ENCODE data around the gene GLE1. TPM values are rescaled to one million over a fixed set of nuclear protein-coding genes. Genes with fewer than 3 reads are reported as not detected.

GLE1 gene
- total RNA-seq (10 to 100 TPM; 20.8 to 31.2 (median 25.8) TPM), polyA plus RNA-seq (10 to 100 TPM; 14.3 to 15.1 (median 14.7) TPM)
- long read RNA-seq, donor 1, partial matches to known transcripts, result 0 of 3 reads
- long read RNA-seq, donor 1, other reads (novel, unspliced or antisense), result 0 of 3 reads
- long read RNA-seq, donor 2, result 0 reads

- H3K27me3 ChIP-seq (replicated peaks in 1 of 7), result no peaks in the 10 kb centered on the region
- H3K27ac ChIP-seq, result peak within 1 kb of the TSS; percentile 83 to 95 (median 92)
- H3K36me3 ChIP-seq, result peaks cover 0 to 55% (median 22%) of the 10 kb centered on the region in 6 donors
- H3K4me3 ChIP-seq, result peak within 1 kb of the TSS; percentile 72 to 98 (median 89)
- TF ChIP-seq CTCF (IDR thresholded peaks at IDR 0.05 in 8 of 11, conservative IDR thresholded peaks at IDR 0.05 in 3 of 11), result peak in 1 of 11 experiments; percentile 22
- peak in 2 of 3 donors; percentile 26 to 44 for TF ChIP-seq POLR2A (IDR thresholded peaks at IDR 0.05)
- peak; percentile 96 to 97 (median 97) for TF ChIP-seq POLR2AphosphoS5 (IDR thresholded peaks at IDR 0.05)
- no peaks in the 10 kb centered on the region for H3K9me3 ChIP-seq
- 0% methylated on average over 40 to 64 of the region's 64 CpGs for WGBS, 5 donors
- peak; percentile 99 for DNase-seq
- intact Hi-C loops (cut with DNase I; ENCODE audit: low total_unique reads), result loop anchor here (10.0 kb wide), 1 partner anchor 50 kb away; the partner anchor contains the start of gene SPTAN1
- H3K4me1 ChIP-seq, result peaks cover 10 to 55% (median 28%) of the 10 kb centered on the region in 6 donors
These were observed at the start of gene GLE1 for GRCh38 chr9:128504485-128505413. GLE1 (plus strand) TSS chr9:128504719; CDS start chr9:128504806, 87 bp downstream.

DNA sequence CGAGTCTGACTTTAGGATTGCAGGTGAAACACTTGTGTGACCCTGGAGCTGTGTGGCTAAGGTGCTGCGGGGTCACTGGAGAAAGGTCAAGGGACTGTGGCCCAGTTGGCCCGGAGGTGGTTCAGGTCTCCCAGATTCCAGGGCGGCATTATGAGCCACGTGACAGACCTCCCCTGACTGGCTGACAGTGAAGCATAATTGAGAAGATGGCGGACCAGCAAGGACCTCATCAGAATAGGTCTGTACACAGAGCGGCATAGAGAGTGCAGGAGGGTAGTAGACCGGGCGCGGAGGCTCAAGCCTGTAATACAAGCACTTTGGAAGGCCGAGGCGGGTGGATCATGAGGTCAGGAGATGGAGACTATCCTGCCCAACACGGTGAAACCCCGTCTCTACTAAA, 49.5 kb upstream of the GLE1 start:
- H3K27me3 ChIP-seq (replicated peaks in 1 of 7), result no peaks in the 10 kb centered on the region
- H3K36me3 ChIP-seq, result peaks cover 0 to 10% (median 4%) of the 10 kb centered on the region in 6 donors
- H3K4me1 ChIP-seq, result peaks cover 5 to 24% (median 17%) of the 10 kb centered on the region in 6 donors
- intact Hi-C loops (cut with DNase I; ENCODE audit: low total_unique reads), result no loop called here
- TF ChIP-seq POLR2AphosphoS5 (IDR thresholded peaks at IDR 0.05), result no peak
- TF ChIP-seq CTCF (IDR thresholded peaks at IDR 0.05 in 8 of 11, conservative IDR thresholded peaks at IDR 0.05 in 3 of 11), result no peak
- no peak for TF ChIP-seq POLR2A (IDR thresholded peaks at IDR 0.05)
- H3K9me3 ChIP-seq, result no peaks in the 10 kb centered on the region
- H3K27ac ChIP-seq, result no peak overlapping the region
- DNase-seq, result no peak
- no peak overlapping the region for H3K4me3 ChIP-seq
- 85 to 92% (median 89%) methylated on average over 14 of the region's 14 CpGs for WGBS, 5 donors

DNA sequence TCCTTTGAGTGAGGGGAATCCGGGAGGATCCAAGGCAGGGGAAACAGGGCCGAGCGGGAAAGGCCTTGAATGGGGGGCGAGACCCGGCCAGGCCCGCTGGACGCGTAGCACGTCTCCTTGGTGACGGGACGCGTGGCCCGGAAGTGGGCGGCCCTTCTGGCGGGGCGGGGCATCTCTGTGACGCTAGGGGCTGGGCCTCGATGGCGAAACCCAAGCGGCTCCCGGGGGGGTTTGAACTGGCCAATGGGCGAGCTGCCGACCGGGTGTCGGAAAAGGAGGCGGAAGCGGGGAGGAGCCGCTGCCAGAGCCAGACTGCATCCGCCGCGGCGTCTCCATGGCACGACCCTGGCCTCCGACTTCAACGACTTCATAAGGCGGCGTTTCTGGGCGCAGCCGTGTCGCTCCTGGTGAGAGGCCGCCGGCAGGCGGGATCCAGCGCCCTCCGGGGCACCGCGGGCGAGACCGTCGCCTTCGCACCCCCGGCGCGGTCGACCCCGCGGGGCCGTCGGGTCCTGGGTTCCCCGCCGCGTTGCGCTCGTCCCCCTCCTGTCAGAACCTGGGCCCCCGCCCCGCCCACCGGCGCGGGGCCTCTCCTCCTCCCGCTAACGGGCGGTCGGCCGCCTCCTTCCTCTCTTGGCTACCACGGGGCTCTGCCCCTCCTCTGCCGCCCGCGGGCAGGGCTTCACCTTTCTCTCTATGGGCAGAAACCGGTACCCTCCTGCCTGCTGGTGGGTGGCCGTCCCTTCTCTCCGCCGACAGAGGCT, 48.5 kb upstream of the GLE1 start, which contains the start of gene ODF2:
Gene ODF2, plus strand, starts transcription at position 158 of the 764 bp plus-strand sequence. Its CDS starts 86 bp downstream, at position 244.
- Histone ChIP-seq H3K36me3 (peaks cover 0 to 20% (median 15%) of the 10 kb centered on the region in 6 donors), H3K27me3 (replicated peaks in 1 of 7) (no peaks in the 10 kb centered on the region), H3K9me3 (no peaks in the 10 kb centered on the region), H3K27ac (peak within 1 kb of the TSS; percentile 82 to 95 (median 93)), H3K4me1 (peaks cover 5 to 24% (median 17%) of the 10 kb centered on the region in 6 donors), H3K4me3 (peak within 1 kb of the TSS; percentile 74 to 99 (median 92))
- 0 to 1% (median 0%) methylated on average over 25 to 82 of the region's 82 CpGs for WGBS, 5 donors
- TF ChIP-seq POLR2AphosphoS5 (IDR thresholded peaks at IDR 0.05), result peak; percentile 79 to 90 (median 87)
- peak in 1 of 11 experiments; percentile 0 for TF ChIP-seq CTCF (IDR thresholded peaks at IDR 0.05 in 8 of 11, conservative IDR thresholded peaks at IDR 0.05 in 3 of 11)
- TF ChIP-seq POLR2A (IDR thresholded peaks at IDR 0.05), result peak in 1 of 3 donors; percentile 42
- intact Hi-C loops (cut with DNase I; ENCODE audit: low total_unique reads), result no loop called here
- peak; percentile 99 for DNase-seq
